Immature natural killer cell (primary cell): ENCODE measurements around the gene HOXD8. TPM values are rescaled to one million over a fixed set of nuclear protein-coding genes. Genes with fewer than 3 reads are reported as not detected.

Experiments
- DNase-seq, 3 donors: peaks; one replicate each; pipeline ENCODE4 v3.0.0; 2022; ENCODE audit warnings: mixed read lengths in 1 of 3
- H3K27ac Mint-ChIP-seq, 6 donors: one replicate each; pipeline ENCODE4 v1.8.0; 2020; ENCODE audit warnings: mixed read lengths in 6 of 6, mild to moderate bottlenecking in 5 of 6, inconsistent platforms in 4 of 6, moderate library complexity in 3 of 6
- H3K27me3 Mint-ChIP-seq, 3 donors: one replicate each; pipeline ENCODE4 v1.8.0; 2020 to 2021; ENCODE audit warnings: low read depth in 3 of 3, mild to moderate bottlenecking in 3 of 3, mixed read lengths in 3 of 3, moderate library complexity in 3 of 3, inconsistent platforms in 1 of 3
- H3K36me3 Mint-ChIP-seq, 3 donors: one replicate each; pipeline ENCODE4 v1.8.0; 2020; ENCODE audit warnings: mixed read lengths in 3 of 3, inconsistent platforms in 2 of 3, mild to moderate bottlenecking in 2 of 3
- H3K4me1 Mint-ChIP-seq, 2 donors: one replicate each; pipeline ENCODE4 v1.8.0; 2020; ENCODE audit warnings: inconsistent platforms in 2 of 2, mild to moderate bottlenecking in 2 of 2, mixed read lengths in 2 of 2, moderate library complexity in 1 of 2
- H3K4me3 Mint-ChIP-seq, 5 donors: one replicate each; pipeline ENCODE4 v1.8.0; 2020; ENCODE audit warnings: mild to moderate bottlenecking in 5 of 5, mixed read lengths in 5 of 5, inconsistent platforms in 3 of 5, moderate library complexity in 3 of 5
- H3K9me3 Mint-ChIP-seq, 6 donors: one replicate each; pipeline ENCODE4 v1.8.0; 2020; ENCODE audit warnings: mild to moderate bottlenecking in 6 of 6, mixed read lengths in 6 of 6, inconsistent platforms in 4 of 6, moderate library complexity in 3 of 6
- polyA plus RNA-seq, 3 donors: library from polyadenylated mRNA; unstranded; fragments of 300-500 nt; fragmentation: Illumina TruSeq; gene quantifications; one replicate each; pipeline ENCODE4 v1.2.3, GENCODE V29; 2021

The HOXD8 gene
- polyA plus RNA-seq, 3 donors from 2014 or later = not detected

DNA sequence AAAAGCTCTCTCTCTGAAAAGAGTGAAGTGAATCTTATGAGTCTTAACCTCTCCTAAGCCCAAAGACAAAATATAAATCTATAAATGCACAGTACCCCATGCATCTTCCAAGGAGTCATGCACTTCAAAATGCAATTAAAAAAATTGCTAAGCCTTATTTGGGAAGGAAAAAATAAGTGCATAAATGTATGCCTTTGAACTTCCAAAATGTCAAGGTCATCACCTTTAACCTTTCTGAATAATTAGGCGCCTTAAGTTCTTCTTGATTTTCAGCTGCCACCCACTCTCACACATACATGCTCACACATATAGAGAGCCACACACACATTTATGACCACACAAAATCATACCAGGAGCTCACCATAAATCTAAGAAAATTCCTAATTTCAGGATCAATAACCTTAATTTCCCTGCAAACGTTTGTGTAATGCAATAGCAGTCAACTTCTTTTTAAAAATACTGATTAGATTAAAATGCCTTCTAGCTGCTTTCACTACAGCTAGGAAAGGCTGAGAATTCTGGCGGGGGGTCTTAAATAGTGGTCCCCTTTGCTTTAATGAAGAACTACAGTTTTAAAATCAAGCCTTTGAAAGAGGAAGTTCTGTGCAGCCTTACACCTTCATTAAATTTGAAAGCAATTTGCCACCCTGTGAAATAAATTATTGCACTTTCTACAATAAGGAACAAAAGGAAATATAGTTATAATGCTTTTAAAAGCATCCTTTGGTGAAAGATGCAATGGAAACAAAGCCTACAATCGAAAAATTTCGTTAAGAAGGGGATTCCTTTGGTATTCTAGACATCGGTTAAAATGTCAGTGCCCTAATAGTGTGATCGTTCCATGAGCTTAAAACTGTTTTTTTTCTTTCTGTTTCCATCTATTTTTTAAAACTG is 18.8 kb upstream of the HOXD8 start:
- Mint-ChIP-seq H3K27ac (peak overlapping the region in 1 of 6 donors; percentile 58), H3K4me3 (no peak overlapping the region), H3K9me3 (peaks cover 0 to 21% (median under 1%) of the 10 kb centered on the region in 6 donors)

DNA sequence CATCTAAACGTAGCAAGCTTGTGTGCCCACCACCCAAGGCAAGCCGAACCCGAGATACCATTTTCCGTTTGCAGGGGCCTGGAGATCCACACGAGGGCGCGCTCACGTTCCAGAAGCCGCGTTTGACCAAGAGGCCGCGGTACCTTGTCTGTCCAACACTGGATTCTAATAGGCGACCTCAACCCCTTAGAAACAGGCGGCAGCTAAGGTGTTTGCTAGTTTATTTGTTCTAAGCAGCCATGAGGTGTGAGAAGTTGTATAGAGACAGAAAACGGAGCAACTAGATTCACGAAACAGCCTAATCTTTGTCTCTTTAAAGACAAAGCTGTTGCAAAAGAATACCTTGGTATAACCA is 18.2 kb upstream of the HOXD8 start:
- H3K4me1 Mint-ChIP-seq = peaks cover 9 to 13% of the 10 kb centered on the region in 2 donors
- DNase-seq = no peak
- no peak overlapping the region for H3K4me3 Mint-ChIP-seq
- peaks cover 0 to 6% (median 0%) of the 10 kb centered on the region in 3 donors for H3K36me3 Mint-ChIP-seq
- H3K27me3 Mint-ChIP-seq = peaks cover 46 to 79% (median 75%) of the 10 kb centered on the region in 3 donors
- peak overlapping the region in 1 of 6 donors; percentile 58 for H3K27ac Mint-ChIP-seq
- H3K9me3 Mint-ChIP-seq = peaks cover 0 to 16% (median under 1%) of the 10 kb centered on the region in 6 donors

More for the DNA sequence above, 18.8 kb upstream of the HOXD8 start:
- DNase-seq = no peak
- H3K4me1 Mint-ChIP-seq = peaks cover 13 to 19% of the 10 kb centered on the region in 2 donors
- peaks cover 0 to 10% (median 0%) of the 10 kb centered on the region in 3 donors for H3K36me3 Mint-ChIP-seq
- peaks cover 47 to 80% (median 79%) of the 10 kb centered on the region in 3 donors for H3K27me3 Mint-ChIP-seq

DNA sequence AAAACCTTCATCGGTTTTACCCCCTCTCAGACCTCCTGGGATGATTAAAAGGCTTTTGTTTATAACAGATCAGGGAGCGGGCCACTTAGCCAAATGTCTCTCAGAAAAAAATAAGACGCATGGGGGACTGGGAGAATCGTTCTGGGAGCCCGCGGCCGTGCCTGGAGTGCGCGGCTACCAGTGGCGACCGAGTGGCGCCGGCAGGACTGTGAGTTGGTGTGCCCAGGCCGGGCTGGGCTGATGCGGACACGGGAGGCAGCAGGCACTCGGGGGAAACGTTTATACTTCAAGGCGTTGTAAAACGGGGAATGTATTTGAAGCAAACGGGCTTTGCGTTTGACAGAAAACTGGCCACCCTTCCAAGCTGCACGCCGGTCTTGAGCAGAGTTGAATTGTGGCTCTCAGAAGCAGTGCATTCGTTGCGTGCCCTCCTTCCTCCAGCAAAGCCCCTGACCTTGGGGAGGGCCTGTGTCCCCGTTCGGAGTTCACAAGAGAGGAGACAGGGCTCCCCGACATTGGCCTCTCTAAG is 17.6 kb upstream of the HOXD8 start:
- H3K4me3 Mint-ChIP-seq = no peak overlapping the region
- no peak for DNase-seq
- H3K27me3 Mint-ChIP-seq = peaks cover 46 to 82% (median 75%) of the 10 kb centered on the region in 3 donors
- no peak overlapping the region for H3K27ac Mint-ChIP-seq
- H3K36me3 Mint-ChIP-seq = peaks cover 0 to 4% (median 2%) of the 10 kb centered on the region in 3 donors
- H3K4me1 Mint-ChIP-seq = peaks cover 7 to 11% of the 10 kb centered on the region in 2 donors
- H3K9me3 Mint-ChIP-seq = peaks cover 0 to 17% (median 2%) of the 10 kb centered on the region in 6 donors

DNA sequence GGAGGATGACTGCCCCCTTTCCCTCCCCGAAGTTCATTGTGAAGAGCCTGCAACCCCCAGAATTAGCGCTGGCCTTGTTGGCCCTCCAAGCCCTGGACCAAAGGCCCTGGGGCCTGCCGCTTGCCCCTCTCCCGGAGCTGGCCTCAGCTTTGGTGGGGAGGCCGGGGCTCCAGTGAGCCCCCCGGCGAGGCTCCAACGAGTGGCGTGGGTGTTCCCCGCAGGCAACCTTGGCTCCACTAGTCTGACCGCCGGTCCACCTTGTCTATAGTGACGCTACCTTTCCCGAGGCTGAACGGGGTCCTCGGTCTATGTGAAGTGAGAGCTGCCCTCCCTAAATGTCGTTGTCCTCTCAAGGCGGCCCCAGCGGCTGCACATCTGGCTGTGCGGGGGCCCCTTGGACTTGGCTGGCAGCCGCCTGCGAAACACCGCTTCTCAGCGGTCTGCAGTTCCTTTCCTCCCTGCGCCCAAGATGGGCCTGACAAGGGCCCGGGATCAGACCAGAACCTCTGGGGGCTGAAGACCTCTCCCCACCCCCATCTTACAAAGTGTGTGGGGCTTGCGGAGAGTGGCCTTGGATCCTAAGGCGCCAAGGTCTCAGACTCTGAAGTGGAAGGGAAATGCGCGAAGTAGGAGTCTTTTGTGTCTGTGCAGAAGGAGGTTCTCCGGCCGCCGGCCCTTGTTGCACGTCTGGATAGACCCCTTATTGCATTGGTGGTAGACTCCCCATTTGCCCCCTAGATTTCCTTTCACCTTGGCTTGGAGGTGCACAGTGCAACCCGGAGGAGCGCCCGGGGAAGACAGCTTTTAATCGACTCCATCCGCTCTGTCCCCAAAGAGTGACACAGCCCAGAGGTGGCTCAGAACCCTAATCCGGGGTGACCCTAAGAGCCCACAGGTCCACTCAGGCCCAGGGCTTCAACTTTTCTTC is 16.9 kb upstream of the HOXD8 start:
- DNase-seq = no peak
- Mint-ChIP-seq H3K4me1 (peaks cover 5 to 11% of the 10 kb centered on the region in 2 donors), H3K9me3 (peaks cover 0 to 20% (median 2%) of the 10 kb centered on the region in 6 donors), H3K36me3 (peaks cover 0 to 4% (median 4%) of the 10 kb centered on the region in 3 donors), H3K27me3 (peaks cover 47 to 82% (median 73%) of the 10 kb centered on the region in 3 donors), H3K27ac (peak overlapping the region in 1 of 6 donors; percentile 17), H3K4me3 (no peak overlapping the region)

DNA sequence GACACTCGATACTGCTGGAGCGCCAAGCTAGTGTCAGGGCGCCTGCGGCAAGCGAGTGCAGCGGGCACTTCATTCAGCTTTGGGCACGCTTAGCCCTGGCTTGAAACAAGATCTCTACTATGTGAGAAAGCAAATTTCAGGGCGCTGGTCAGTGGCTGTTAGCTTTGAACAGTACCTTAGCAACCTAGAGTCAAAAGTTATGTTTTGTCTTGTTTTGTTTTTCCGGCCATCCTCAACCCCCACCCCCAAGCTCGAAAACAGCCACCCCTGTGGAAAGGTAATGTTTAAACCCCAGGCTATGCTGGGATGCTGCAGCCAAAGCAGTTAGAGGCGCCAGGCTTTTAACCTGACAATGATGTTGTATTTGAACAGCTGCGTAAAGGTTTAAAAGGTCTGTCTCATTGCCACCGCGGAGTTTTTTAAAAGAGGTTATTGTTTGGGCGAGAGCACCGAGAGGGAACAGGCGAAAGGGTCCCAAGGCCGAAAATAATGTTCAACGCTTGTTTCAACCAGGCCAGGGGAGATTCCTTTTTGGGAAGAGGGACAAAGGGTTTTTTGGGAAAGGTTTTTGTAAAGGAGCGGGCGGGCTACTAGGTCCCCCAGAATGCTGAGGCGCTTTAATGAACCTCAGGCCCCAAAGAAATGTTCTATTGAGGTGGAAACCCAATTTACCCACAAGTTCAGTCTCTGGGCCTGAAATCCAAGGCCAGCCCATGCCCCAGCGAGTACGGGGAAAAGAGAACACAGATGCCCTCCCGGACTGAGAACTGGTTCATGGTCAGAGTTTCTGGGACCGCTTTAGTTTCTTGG is 15.2 kb upstream of the HOXD8 start:
- Mint-ChIP-seq H3K4me3 (no peak overlapping the region), H3K27ac (no peak overlapping the region)

DNA sequence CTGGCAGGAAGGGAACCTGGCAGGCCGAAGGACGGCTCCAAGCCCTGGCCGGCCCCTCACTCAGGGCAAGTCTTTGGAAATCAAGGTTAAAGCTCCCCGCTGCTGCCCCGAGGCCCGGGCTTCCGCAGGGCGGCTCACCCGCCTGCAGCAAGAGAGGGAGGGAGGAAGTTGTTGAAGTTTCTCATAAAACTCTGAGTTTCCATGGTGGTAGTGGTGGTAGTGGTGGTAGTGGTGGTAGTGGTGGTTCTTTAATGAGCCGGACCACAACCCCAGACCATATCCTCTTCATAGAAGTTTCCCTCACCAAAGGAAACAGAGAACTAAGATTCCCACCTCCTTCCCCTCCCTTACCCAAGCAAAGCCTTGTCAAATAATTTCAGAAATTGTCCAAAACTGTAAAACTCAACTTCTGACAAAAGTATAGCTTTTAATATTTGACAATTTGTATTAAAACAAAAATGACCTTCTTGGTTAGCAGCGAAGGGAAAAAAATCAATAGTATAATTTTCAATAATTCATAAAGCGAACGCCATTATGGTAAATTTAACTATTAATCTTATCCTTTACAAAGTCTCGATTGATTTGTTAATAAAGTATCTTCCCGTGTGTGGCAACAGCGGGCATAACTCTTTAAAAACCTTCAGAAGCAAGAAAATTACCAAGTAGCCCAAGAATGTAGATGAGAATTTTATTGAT is 14.4 kb upstream of the HOXD8 start:
- Mint-ChIP-seq H3K36me3 (peaks cover 0 to 9% (median 6%) of the 10 kb centered on the region in 3 donors), H3K27me3 (peaks cover 45 to 83% (median 72%) of the 10 kb centered on the region in 3 donors), H3K4me1 (peaks cover 4 to 6% of the 10 kb centered on the region in 2 donors), H3K27ac (no peak overlapping the region), H3K9me3 (peaks cover 3 to 27% (median 5%) of the 10 kb centered on the region in 6 donors), H3K4me3 (no peak overlapping the region)
- DNase-seq = no peak

More for the DNA sequence above, 15.2 kb upstream of the HOXD8 start:
- Mint-ChIP-seq H3K9me3 (peaks cover 0 to 29% (median 5%) of the 10 kb centered on the region in 6 donors), H3K36me3 (peaks cover 0 to 11% (median 6%) of the 10 kb centered on the region in 3 donors), H3K4me1 (peaks cover 5 to 9% of the 10 kb centered on the region in 2 donors), H3K27me3 (peaks cover 49 to 86% (median 75%) of the 10 kb centered on the region in 3 donors)
- DNase-seq = no peak

DNA sequence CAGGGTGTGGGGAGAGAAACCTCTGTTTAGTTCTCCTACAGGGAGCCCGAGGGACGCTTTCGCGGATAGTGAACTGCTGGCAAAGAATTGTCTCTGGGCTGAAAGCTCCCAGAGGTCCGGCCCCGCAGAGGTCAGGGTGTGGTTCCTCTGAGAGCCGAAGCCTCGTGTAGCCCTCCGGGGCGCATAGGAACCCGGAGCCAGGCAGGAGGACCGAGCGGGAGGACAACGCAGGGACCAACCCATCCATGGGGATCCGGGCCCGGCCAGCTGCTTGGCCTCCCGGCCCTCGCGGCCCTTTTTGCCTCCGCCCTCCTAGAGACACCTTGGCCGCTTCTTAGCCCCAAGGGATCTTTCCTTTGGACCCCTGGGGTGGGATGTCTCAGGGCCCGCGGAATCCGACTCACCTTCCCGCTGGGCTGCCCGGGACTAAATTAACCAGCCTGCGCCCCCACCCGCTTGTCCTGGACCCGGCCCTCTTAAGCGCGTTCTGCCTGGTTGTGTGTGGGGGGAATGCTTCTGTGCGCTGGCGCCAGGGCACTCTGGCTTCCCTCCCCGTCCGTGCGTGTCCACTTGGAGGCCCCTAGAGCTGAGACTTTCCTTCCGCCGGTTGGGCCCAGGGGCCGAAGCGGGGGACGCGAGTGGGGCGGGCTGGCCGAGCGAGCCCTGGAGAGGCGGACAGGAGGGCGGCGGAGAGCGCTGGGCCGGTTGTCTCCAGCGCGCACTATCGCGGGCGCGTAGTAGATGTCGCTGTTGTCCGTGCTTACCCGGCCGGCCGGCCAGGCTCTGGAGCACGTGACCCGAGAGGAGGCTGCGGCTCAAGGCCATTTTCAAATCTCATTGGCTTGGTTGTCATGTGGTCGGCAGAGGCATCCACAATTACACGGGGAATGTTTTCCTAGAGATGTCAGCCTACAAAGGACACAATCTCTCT is 13.4 kb upstream of the HOXD8 start, which contains the start of gene HOXD10:
Gene HOXD10, plus strand, starts transcription at position 896 of the 931 bp plus-strand sequence. CDS start 56 bp downstream, outside the sequence.
- H3K27ac Mint-ChIP-seq = no peak within 1 kb of the TSS

DNA sequence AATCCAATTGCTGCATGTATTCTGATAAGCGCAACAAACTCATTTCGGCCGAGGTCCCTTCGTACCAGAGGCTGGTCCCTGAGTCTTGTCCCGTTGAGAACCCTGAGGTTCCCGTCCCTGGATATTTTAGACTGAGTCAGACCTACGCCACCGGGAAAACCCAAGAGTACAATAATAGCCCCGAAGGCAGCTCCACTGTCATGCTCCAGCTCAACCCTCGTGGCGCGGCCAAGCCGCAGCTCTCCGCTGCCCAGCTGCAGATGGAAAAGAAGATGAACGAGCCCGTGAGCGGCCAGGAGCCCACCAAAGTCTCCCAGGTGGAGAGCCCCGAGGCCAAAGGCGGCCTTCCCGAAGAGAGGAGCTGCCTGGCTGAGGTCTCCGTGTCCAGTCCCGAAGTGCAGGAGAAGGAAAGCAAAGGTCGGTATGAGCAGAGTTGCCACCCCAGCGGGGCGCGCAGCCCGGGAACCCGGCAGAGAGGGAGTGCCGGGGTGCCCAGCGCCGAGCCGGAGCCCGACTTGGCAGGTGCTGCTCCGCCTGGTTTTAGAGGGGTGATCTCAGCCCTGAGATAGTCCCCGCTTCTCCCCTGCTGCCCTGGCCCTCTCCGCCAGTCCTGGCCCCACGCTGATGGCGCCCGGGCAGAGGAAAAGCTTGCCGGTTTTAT is 12.2 kb upstream of the HOXD8 start:
- no peak for DNase-seq
- Mint-ChIP-seq H3K4me1 (peaks cover 4 to 6% of the 10 kb centered on the region in 2 donors), H3K4me3 (peak overlapping the region in 1 of 5 donors; percentile 54), H3K9me3 (peaks cover 3 to 38% (median 4%) of the 10 kb centered on the region in 6 donors), H3K36me3 (peaks cover 0 to 9% (median 6%) of the 10 kb centered on the region in 3 donors), H3K27me3 (peaks cover 47 to 75% (median 66%) of the 10 kb centered on the region in 3 donors), H3K27ac (no peak overlapping the region)

More for the DNA sequence above, 13.4 kb upstream of the HOXD8 start, which contains the start of gene HOXD10:
- peaks cover 4 to 6% of the 10 kb centered on the region in 2 donors for H3K4me1 Mint-ChIP-seq
- peaks cover 3 to 35% (median 4%) of the 10 kb centered on the region in 6 donors for H3K9me3 Mint-ChIP-seq
- peak within 1 kb of the TSS in 1 of 5 donors; percentile 54 for H3K4me3 Mint-ChIP-seq
- peaks cover 47 to 82% (median 72%) of the 10 kb centered on the region in 3 donors for H3K27me3 Mint-ChIP-seq
- H3K36me3 Mint-ChIP-seq = peaks cover 0 to 9% (median 6%) of the 10 kb centered on the region in 3 donors
- no peak for DNase-seq

DNA sequence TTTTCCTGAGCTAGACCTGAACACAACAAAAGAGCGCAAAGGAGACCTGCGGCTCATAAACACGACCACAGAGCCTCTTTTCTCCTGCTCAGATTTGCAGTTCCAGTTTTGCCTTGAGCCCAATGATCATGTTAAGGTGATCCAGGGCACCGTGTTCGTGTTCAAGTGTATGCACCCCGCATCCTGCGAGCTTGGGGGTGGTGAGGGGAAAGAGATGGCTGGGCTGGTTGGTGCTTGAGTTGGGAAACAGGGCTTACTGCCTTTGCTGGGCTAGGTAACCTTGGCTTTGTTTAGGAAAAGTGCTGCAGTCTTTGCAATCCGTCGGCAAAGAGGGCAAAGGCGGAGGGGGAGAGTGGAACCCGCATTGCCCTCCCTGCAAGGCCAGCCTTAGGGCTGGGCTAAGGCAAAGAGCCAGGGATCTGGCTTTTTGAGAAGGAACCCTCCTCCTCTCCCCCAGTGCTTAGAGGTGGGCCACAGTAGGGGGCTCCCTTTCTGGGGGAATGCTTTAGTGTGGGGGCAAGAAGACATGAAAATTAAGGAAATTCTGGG is 11.6 kb upstream of the HOXD8 start:
- Mint-ChIP-seq H3K27ac (no peak overlapping the region), H3K4me3 (peak overlapping the region in 3 of 5 donors; percentile 8 to 75 (median 25)), H3K9me3 (peaks cover 3 to 38% (median 4%) of the 10 kb centered on the region in 6 donors), H3K36me3 (peaks cover 0 to 9% (median 6%) of the 10 kb centered on the region in 3 donors), H3K4me1 (peaks cover 6% of the 10 kb centered on the region in 2 donors), H3K27me3 (peaks cover 49 to 72% (median 63%) of the 10 kb centered on the region in 3 donors)
- DNase-seq = no peak

DNA sequence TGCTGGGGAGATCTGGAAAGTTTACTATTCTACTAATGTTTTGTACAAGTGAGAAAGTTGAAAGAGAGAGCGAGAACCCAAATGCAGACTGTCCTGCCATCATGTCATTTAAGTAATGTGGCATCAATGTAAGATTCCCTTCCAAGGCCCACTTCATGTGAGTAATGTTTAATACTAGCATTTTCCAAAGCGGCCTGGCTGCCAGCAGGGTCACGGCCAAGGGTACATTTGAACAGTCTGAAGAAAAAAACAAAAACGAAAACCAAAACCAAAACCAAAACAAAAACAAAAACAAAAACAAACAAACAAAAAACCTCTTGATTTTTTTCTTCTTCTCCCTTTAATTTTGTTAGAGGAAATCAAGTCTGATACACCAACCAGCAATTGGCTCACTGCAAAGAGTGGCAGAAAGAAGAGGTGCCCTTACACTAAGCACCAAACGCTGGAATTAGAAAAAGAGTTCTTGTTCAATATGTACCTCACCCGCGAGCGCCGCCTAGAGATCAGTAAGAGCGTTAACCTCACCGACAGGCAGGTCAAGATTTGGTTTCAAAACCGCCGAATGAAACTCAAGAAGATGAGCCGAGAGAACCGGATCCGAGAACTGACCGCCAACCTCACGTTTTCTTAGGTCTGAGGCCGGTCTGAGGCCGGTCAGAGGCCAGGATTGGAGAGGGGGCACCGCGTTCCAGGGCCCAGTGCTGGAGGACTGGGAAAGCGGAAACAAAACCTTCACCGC is 10.7 kb upstream of the HOXD8 start:
- Mint-ChIP-seq H3K9me3 (peaks cover 0 to 38% (median 4%) of the 10 kb centered on the region in 6 donors), H3K36me3 (peaks cover 0 to 9% (median 6%) of the 10 kb centered on the region in 3 donors), H3K4me1 (peaks cover 9% of the 10 kb centered on the region in 2 donors), H3K27me3 (peaks cover 49 to 69% (median 59%) of the 10 kb centered on the region in 3 donors), H3K4me3 (peak overlapping the region in 3 of 5 donors; percentile 39 to 75 (median 63)), H3K27ac (no peak overlapping the region)
- no peak for DNase-seq
